ENCODE data around the gene GATM. TPM values are rescaled to one million over a fixed set of nuclear protein-coding genes. Genes with fewer than 3 reads are reported as not detected.

Gene GATM
- total RNA-seq, 4 donors from 2014 or later = 15.4 to 38.3 (median 25.4) TPM

DNA sequence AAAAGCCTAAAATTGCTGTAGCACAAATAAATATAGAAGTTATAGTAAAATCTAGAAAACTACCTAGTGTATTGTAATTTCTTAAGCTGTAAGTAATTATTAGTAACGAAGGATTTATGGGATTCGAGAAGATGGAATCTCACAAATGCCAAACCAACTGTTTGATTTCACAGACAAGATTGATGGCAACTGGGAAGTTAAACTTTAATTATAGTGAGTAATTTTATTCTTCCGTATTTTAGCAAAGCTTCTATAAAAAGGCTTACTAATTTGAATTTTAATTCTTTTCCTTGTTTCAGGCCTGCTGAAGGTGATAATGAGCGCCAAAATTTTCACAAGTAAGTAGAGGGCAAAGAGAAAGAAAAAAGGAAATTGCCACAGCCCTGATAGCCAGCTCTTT is 36.6 kb downstream of the GATM start:
- no peak for ATAC-seq
- TF ChIP-seq, protein P1, sequence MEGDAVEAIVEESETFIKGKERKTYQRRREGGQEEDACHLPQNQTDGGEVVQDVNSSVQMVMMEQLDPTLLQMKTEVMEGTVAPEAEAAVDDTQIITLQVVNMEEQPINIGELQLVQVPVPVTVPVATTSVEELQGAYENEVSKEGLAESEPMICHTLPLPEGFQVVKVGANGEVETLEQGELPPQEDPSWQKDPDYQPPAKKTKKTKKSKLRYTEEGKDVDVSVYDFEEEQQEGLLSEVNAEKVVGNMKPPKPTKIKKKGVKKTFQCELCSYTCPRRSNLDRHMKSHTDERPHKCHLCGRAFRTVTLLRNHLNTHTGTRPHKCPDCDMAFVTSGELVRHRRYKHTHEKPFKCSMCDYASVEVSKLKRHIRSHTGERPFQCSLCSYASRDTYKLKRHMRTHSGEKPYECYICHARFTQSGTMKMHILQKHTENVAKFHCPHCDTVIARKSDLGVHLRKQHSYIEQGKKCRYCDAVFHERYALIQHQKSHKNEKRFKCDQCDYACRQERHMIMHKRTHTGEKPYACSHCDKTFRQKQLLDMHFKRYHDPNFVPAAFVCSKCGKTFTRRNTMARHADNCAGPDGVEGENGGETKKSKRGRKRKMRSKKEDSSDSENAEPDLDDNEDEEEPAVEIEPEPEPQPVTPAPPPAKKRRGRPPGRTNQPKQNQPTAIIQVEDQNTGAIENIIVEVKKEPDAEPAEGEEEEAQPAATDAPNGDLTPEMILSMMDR (IDR thresholded peaks at IDR 0.05) = no peak
- TF ChIP-seq POLR2A (IDR thresholded peaks at IDR 0.05) (no peak), POLR2AphosphoS5 (IDR thresholded peaks at IDR 0.05) (no peak), EP300 (IDR thresholded peaks at IDR 0.05) (no peak)
- Histone ChIP-seq H3K27ac (no peak overlapping the region), H3K4me1 (no peaks in the 10 kb centered on the region), H3K36me3 (no peaks in the 10 kb centered on the region), H3K9me3 (no peaks in the 10 kb centered on the region), H3K27me3 (peaks cover 17% of the 10 kb centered on the region), H3K4me3 (no peak overlapping the region)
- 76 to 80% methylated on average over 4 of the region's 4 CpGs for WGBS, 2 donors (ENCODE audit: low coverage in 1 of 2)

- Histone ChIP-seq H3K4me3 (no peak overlapping the region), H3K27ac (no peak overlapping the region), H3K27me3 (peaks cover 17% of the 10 kb centered on the region), H3K9me3 (no peaks in the 10 kb centered on the region), H3K4me1 (no peaks in the 10 kb centered on the region), H3K36me3 (no peaks in the 10 kb centered on the region)
- WGBS, 2 donors (ENCODE audit: low coverage in 1 of 2) = 83 to 86% methylated on average over 2 to 3 of the region's 3 CpGs
- ATAC-seq = no peak
- TF ChIP-seq, protein P1 (IDR thresholded peaks at IDR 0.05) = no peak
- no peak for TF ChIP-seq EP300 (IDR thresholded peaks at IDR 0.05)
- no peak for TF ChIP-seq POLR2A (IDR thresholded peaks at IDR 0.05)
- TF ChIP-seq POLR2AphosphoS5 (IDR thresholded peaks at IDR 0.05) = no peak
Observed at GRCh38 chr15:45340429-45340828, 37.9 kb downstream of the GATM start.

- H3K9me3 ChIP-seq = no peaks in the 10 kb centered on the region
- H3K27me3 ChIP-seq = peaks cover 17% of the 10 kb centered on the region
- H3K36me3 ChIP-seq = no peaks in the 10 kb centered on the region
- no peak for ATAC-seq
- no peak overlapping the region for H3K27ac ChIP-seq
- WGBS, 2 donors (ENCODE audit: low coverage in 1 of 2) = 63 to 73% methylated on average over 3 of the region's 3 CpGs
- H3K4me3 ChIP-seq = no peak overlapping the region
- TF ChIP-seq, protein P1 (IDR thresholded peaks at IDR 0.05) = no peak
- TF ChIP-seq EP300 (IDR thresholded peaks at IDR 0.05) (no peak), POLR2A (IDR thresholded peaks at IDR 0.05) (no peak), POLR2AphosphoS5 (IDR thresholded peaks at IDR 0.05) (no peak)
- peaks cover 0 to 5% (median 2%) of the 10 kb centered on the region in 3 donors for H3K4me1 ChIP-seq
Observed at GRCh38 chr15:45338417-45338816, 39.9 kb downstream of the GATM start.

DNA sequence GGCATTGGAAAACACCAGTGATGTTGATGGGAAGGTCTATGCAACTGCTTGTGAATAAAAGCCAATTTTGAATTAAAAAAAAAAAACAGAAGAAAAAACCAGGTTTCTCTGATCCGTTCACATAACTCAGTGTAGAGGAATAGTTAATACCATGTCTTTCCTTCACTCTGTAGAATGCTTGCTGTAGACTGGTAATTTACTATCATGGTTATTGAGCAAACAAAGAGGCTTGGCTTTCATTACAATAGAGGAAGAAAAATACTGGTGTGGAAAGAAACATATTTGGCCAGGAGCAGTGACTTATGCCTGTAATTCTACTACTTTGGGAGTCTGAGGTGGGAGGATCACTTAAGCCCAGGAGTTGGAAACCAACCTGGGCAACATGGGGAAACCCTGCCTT is 41.1 kb downstream of the GATM start:
- Histone ChIP-seq H3K4me1 (peaks cover 0 to 6% (median 3%) of the 10 kb centered on the region in 3 donors), H3K27ac (no peak overlapping the region), H3K27me3 (peaks cover 18% of the 10 kb centered on the region), H3K9me3 (no peaks in the 10 kb centered on the region), H3K36me3 (no peaks in the 10 kb centered on the region), H3K4me3 (no peak overlapping the region)
- TF ChIP-seq, protein P1 (IDR thresholded peaks at IDR 0.05) = no peak
- TF ChIP-seq EP300 (IDR thresholded peaks at IDR 0.05) (no peak), POLR2A (IDR thresholded peaks at IDR 0.05) (no peak), POLR2AphosphoS5 (IDR thresholded peaks at IDR 0.05) (no peak)
- no peak for ATAC-seq
- 50 to 52% methylated on average over 1 of the region's 1 CpG for WGBS, 2 donors (ENCODE audit: low coverage in 1 of 2)

DNA sequence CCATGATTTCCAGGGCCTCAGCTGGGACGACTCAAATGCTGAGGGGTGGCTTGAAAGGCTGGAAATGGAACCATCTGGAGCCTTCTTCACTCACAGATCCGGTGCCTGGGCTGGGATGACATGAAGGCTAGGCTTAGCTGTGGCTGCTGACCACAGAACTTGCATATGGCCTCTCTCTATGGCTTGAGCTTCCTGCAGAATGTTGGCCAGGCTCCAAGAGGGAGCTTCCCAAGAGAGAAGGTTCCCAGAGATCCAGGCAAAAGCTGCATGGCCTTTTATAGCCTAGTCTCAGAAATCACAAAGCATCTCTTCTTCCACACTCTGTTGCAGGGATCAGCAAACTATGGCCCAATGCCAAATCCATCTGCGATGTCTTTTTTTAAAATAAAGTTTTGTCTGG is 44.8 kb downstream of the GATM start:
- TF ChIP-seq, protein P1 (IDR thresholded peaks at IDR 0.05) = no peak
- TF ChIP-seq POLR2A (IDR thresholded peaks at IDR 0.05) = no peak
- TF ChIP-seq POLR2AphosphoS5 (IDR thresholded peaks at IDR 0.05) = no peak
- TF ChIP-seq EP300 (IDR thresholded peaks at IDR 0.05) = no peak
- Histone ChIP-seq H3K27ac (no peak overlapping the region), H3K36me3 (no peaks in the 10 kb centered on the region), H3K4me3 (no peak overlapping the region), H3K4me1 (peaks cover 0 to 6% (median 3%) of the 10 kb centered on the region in 3 donors), H3K27me3 (peaks cover 20% of the 10 kb centered on the region), H3K9me3 (no peaks in the 10 kb centered on the region)
- peak; percentile 50 for ATAC-seq
- 40% methylated on average over 1 of the region's 3 CpGs for WGBS, 2 donors (ENCODE audit: low coverage in 1 of 2)
